T-cell (primary cell): ENCODE results near the gene ASXL1. TPM values are rescaled to one million over a fixed set of nuclear protein-coding genes. Genes with fewer than 3 reads are reported as not detected.

ENCODE experiments used
- ATAC-seq, 4 experiments: fragments of 200-7000 bp in 3 of 4; fragments of 150-1000 bp in 1 of 4; cut with Tn5 transposase; replicated peaks in 1 of 4; 1 replicate in 3 of 4; 2 replicates in 1 of 4; pipeline ENCODE4 v1.10.0; 2021; ENCODE audit warnings: moderate library complexity in 3 of 4, mild to moderate bottlenecking in 2 of 4, moderate number of reproducible peaks in 1 of 4
- CTCF ChIA-PET, 2 donors: fragments of 300-600 bp; sonication (Branson Sonifier 250); formaldehyde crosslinking; loops; one replicate each; lab custom pipeline; 2022; ENCODE audit warnings: antibody characterized with exemption in 2 of 2; lab: Charles Lee
- POLR2A ChIA-PET, 2 donors: fragments of 300-600 bp; sonication (Branson Sonifier 250); formaldehyde crosslinking; loops; one replicate each; lab custom pipeline; 2022; ENCODE audit warnings: antibody characterized with exemption in 2 of 2; lab: Charles Lee
- DNase-seq, 35 experiments: peaks; one replicate each; pipeline versions ENCODE4 v3.0.0 to v3.0.0-alpha.2; 2013 to 2023
- H3K27ac ChIP-seq: one replicate; pipeline ENCODE4 v1.5.1; 2013; ENCODE audit warnings: low read length
- H3K27me3 ChIP-seq, 2 experiments: replicated peaks in 1 of 2; 1 replicate in 1 of 2; 2 replicates in 1 of 2; pipeline versions ENCODE4 v1.6.1 to v1.7.0; 2013; ENCODE audit warnings: low read length in 1 of 2, mixed read lengths in 1 of 2; ENCODE audit not compliant: control insufficient read depth in 2 of 2, insufficient read depth in 2 of 2; ENCODE audit errors: extremely low read depth in 1 of 2
- H3K36me3 ChIP-seq, 2 donors: 1 replicate in 1 of 2; 2 replicates in 1 of 2; pipeline versions ENCODE4 v1.6.1 to v1.7.0; 2013; ENCODE audit warnings: low read length in 1 of 2; ENCODE audit not compliant: control insufficient read depth in 2 of 2, insufficient read depth in 1 of 2; ENCODE audit errors: extremely low read depth in 1 of 2
- H3K4me1 ChIP-seq, 2 experiments: 1 replicate in 1 of 2; 2 replicates in 1 of 2; pipeline versions ENCODE4 v1.6.1 to v1.7.0; 2013; ENCODE audit warnings: low read length in 2 of 2, mixed read lengths in 1 of 2; ENCODE audit not compliant: insufficient read depth in 2 of 2, control insufficient read depth in 1 of 2; ENCODE audit errors: extremely low read depth in 1 of 2
- H3K4me3 ChIP-seq, 2 donors: 1 replicate in 1 of 2; 2 replicates in 1 of 2; pipeline versions ENCODE4 v1.5.1 to v1.7.0; 2013; ENCODE audit warnings: mild to moderate bottlenecking in 2 of 2, low read length in 1 of 2, moderate library complexity in 1 of 2; ENCODE audit not compliant: control insufficient read depth in 1 of 2; ENCODE audit errors: extremely low read depth in 1 of 2
- H3K9me3 ChIP-seq: 2 replicates; pipeline ENCODE4 v1.7.0; 2013
- H3K27ac Mint-ChIP-seq, 2 donors: one replicate each; pipeline ENCODE4 v1.8.0; 2020 to 2021; ENCODE audit warnings: mild to moderate bottlenecking in 2 of 2, mixed read lengths in 2 of 2
- H3K27me3 Mint-ChIP-seq, 2 donors: one replicate each; pipeline ENCODE4 v1.8.0; 2021 to 2022; ENCODE audit warnings: mixed read lengths in 2 of 2
- H3K36me3 Mint-ChIP-seq: one replicate; pipeline ENCODE4 v1.8.0; 2021; ENCODE audit warnings: mixed read lengths
- H3K4me1 Mint-ChIP-seq, 3 donors: one replicate each; pipeline ENCODE4 v1.8.0; 2020 to 2022; ENCODE audit warnings: mixed read lengths in 3 of 3, mild to moderate bottlenecking in 1 of 3
- H3K4me3 Mint-ChIP-seq, 3 donors: one replicate each; pipeline ENCODE4 v1.8.0; 2020 to 2022; ENCODE audit warnings: mild to moderate bottlenecking in 3 of 3, mixed read lengths in 3 of 3, moderate library complexity in 3 of 3
- H3K9me3 Mint-ChIP-seq, 3 donors: one replicate each; pipeline ENCODE4 v1.8.0; 2020 to 2022; ENCODE audit warnings: mixed read lengths in 3 of 3
- WGBS: methylation state at CpG from one replicate; pipeline ENCODE4 v1.1.5; 2013; ENCODE audit warnings: missing lambda C conversion rate; ENCODE audit not compliant: insufficient coverage; 5-methylcytosine and 5-hydroxymethylcytosine counted together
- total RNA-seq, 35 experiments: library from RNA in 6 of 35; stranded (reverse) in 6 of 35; fragments of 120-200 nt in 1 of 35; gene quantifications; one replicate each; pipeline versions ENCODE4 v1.2.1 to v1.2.4 and lab custom pipeline; 2013 to 2026

ASXL1 gene
- total RNA-seq, 5 donors from 2014 or later (not counting 1 experiment from before 2014, with no cell fraction given) = 122 to 204 (median 137) TPM

DNA sequence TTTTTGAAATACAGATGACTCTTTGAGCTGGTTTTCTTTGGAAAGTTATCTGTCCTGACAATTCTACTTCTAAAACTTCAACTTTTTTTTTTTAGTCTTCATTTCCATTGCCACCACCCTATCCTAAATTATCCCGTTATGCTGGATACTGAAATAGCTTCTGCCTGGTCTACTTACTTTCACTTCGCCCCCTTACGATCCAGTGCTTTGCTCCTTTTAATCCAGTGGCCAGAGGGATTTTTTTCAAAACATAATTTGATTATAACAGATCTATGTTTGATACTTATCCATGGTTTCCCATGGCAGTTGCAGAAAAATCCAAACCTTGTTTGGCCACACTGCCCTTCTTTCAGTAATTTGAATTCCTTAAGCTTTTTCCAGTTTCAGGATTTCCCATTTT, 27.4 kb downstream of the ASXL1 start:
- ChIA-PET CTCF (interaction anchor here in 1 of 2 donors (0.5 kb wide), 1 partner anchor 149 kb away, joined by 6 read pairs; no protein-coding TSS in a partner anchor), POLR2A (interaction anchor here (0.6 to 1.0 kb wide), 7 partner anchors 21 to 41 kb away, joined by 3 to 6 read pairs (median 3); no protein-coding TSS in a partner anchor)
- H3K9me3 ChIP-seq = no peaks in the 10 kb centered on the region
- H3K27me3 ChIP-seq = no peaks in the 10 kb centered on the region
- peaks cover 3% of the 10 kb centered on the region for H3K36me3 Mint-ChIP-seq
- H3K9me3 Mint-ChIP-seq = no peaks in the 10 kb centered on the region
- peak overlapping the region; percentile 73 to 74 for H3K27ac Mint-ChIP-seq
- peaks cover 30 to 39% of the 10 kb centered on the region in 2 experiments for H3K4me1 ChIP-seq
- peaks cover 3 to 7% of the 10 kb centered on the region in 2 donors for H3K36me3 ChIP-seq
- no peak overlapping the region for H3K4me3 ChIP-seq
- DNase-seq (no peak), ATAC-seq (no peak)
- WGBS = no CpG with 5 or more reads among the region's 3 CpGs
- H3K27me3 Mint-ChIP-seq = no peaks in the 10 kb centered on the region
- no peak overlapping the region for H3K4me3 Mint-ChIP-seq
- H3K4me1 Mint-ChIP-seq = peaks cover 59 to 65% (median 63%) of the 10 kb centered on the region in 3 donors
- H3K27ac ChIP-seq = peak overlapping the region; percentile 23

DNA sequence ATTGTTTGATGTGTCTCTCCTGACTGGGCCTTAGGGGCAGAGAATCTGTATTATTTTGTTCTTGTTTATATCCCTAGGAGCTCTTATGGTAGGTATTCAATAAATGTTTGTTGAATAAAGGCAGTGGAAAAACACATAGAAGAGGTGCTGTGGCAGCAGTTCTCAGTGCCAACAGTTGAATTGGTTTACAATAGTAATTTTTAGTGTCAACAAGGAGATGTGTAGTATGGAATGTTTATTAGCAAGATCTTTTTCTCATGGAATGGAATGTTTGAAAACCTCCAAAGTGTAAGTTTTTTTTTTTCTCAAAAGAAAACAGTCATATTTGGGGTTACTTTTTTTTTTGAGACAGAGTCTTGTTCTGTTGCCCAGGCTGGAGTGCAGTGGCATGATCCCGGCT, 28.0 kb downstream of the ASXL1 start:
- Histone ChIP-seq H3K4me1 (peaks cover 30 to 44% of the 10 kb centered on the region in 2 experiments), H3K9me3 (no peaks in the 10 kb centered on the region), H3K27ac (peak overlapping the region; percentile 23), H3K27me3 (no peaks in the 10 kb centered on the region), H3K36me3 (peaks cover 0 to 6% of the 10 kb centered on the region in 2 donors), H3K4me3 (no peak overlapping the region)
- no peaks in the 10 kb centered on the region for H3K27me3 Mint-ChIP-seq
- 100% methylated on average over 1 of the region's 1 CpG for WGBS
- no peak overlapping the region for H3K4me3 Mint-ChIP-seq
- H3K36me3 Mint-ChIP-seq = peaks cover 8% of the 10 kb centered on the region
- H3K27ac Mint-ChIP-seq = peak overlapping the region; percentile 73 to 74
- no peaks in the 10 kb centered on the region for H3K9me3 Mint-ChIP-seq
- DNase-seq (no peak), ATAC-seq (no peak)
- CTCF ChIA-PET = interaction anchor here in 1 of 2 donors (0.5 kb wide), 1 partner anchor 149 kb away, joined by 6 read pairs; no protein-coding TSS in a partner anchor
- peaks cover 64 to 69% (median 66%) of the 10 kb centered on the region in 3 donors for H3K4me1 Mint-ChIP-seq
- POLR2A ChIA-PET = interaction anchor here in 1 of 2 donors (0.8 to 1.0 kb wide), 2 partner anchors 26 to 28 kb away, joined by 3 to 6 read pairs; no protein-coding TSS in a partner anchor

DNA sequence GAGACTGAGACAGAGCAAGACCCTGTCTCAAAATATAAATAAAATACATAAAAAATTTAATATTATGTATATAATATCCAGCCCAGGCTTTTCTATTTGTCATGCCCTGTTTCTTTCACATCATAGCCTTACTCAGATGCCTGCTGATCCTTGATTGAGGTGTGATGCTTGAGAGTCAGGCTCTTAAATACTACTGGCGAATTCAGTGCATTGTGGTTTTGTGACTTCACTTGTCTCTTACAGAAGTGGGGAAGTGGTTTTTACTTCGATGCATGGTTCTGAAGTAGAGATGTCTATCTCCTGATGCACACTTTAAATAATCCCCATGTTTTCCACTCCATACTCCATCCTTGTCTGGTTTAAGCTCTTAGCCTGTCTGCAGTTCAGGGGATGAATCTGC, 29.1 kb downstream of the ASXL1 start:
- Mint-ChIP-seq H3K27ac (peak overlapping the region; percentile 1 to 18), H3K36me3 (peaks cover 15% of the 10 kb centered on the region), H3K27me3 (no peaks in the 10 kb centered on the region), H3K4me1 (peaks cover 70 to 75% (median 74%) of the 10 kb centered on the region in 3 donors), H3K9me3 (no peaks in the 10 kb centered on the region), H3K4me3 (peak overlapping the region in 1 of 3 donors; percentile 52)
- peaks cover 0 to 9% of the 10 kb centered on the region in 2 donors for H3K36me3 ChIP-seq
- H3K4me3 ChIP-seq = no peak overlapping the region
- WGBS = no CpG with 5 or more reads among the region's 2 CpGs
- no peaks in the 10 kb centered on the region for H3K27me3 ChIP-seq
- no peaks in the 10 kb centered on the region for H3K9me3 ChIP-seq
- peak overlapping the region; percentile 21 for H3K27ac ChIP-seq
- H3K4me1 ChIP-seq = peaks cover 33 to 44% of the 10 kb centered on the region in 2 experiments
- ATAC-seq (peak; percentile 93 to 99 (median 98)), DNase-seq (peak in 29 of 35 experiments; percentile 5 to 79 (median 36))
- POLR2A ChIA-PET = interaction anchor here in 1 of 2 donors (0.6 kb wide), 2 partner anchors 174 to 316 kb away, joined by 4 to 5 read pairs; no protein-coding TSS in a partner anchor
- CTCF ChIA-PET = interaction anchor here in 1 of 2 donors (0.7 kb wide), 1 partner anchor 28 kb away, joined by 3 read pairs; no protein-coding TSS in a partner anchor

DNA sequence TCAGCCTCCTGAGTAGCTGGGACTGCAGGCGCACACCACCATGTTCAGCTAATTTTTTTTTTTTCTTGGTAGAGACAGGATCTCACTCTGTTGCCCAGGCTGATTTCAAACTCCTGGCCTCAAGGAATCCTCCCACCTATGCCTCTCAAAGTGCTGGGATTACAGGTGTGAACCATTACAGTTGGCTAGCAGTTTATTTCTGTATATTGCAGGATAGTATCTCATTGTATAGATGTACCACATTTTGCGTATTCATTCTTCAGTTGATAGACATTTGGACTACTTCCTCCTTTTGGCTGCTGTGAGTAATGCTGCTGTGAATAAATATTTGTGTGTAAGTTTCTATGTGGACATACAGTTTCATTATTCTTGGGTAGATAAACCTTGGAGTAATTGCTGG, 32.9 kb downstream of the ASXL1 start:
- Mint-ChIP-seq H3K4me1 (peaks cover 54 to 60% (median 57%) of the 10 kb centered on the region in 3 donors), H3K4me3 (no peak overlapping the region), H3K27me3 (no peaks in the 10 kb centered on the region), H3K9me3 (peaks cover 5 to 9% (median 9%) of the 10 kb centered on the region in 3 donors), H3K27ac (no peak overlapping the region), H3K36me3 (peaks cover 36% of the 10 kb centered on the region)
- CTCF ChIA-PET = no interaction called here
- ATAC-seq = no peak
- Histone ChIP-seq H3K36me3 (peaks cover 8 to 13% of the 10 kb centered on the region in 2 donors), H3K27me3 (no peaks in the 10 kb centered on the region), H3K4me3 (no peak overlapping the region), H3K9me3 (peaks cover 7% of the 10 kb centered on the region), H3K4me1 (peaks cover 24 to 36% of the 10 kb centered on the region in 2 experiments), H3K27ac (no peak overlapping the region)
- no peak for DNase-seq
- POLR2A ChIA-PET = no interaction called here
- no CpG with 5 or more reads among the region's 2 CpGs for WGBS

DNA sequence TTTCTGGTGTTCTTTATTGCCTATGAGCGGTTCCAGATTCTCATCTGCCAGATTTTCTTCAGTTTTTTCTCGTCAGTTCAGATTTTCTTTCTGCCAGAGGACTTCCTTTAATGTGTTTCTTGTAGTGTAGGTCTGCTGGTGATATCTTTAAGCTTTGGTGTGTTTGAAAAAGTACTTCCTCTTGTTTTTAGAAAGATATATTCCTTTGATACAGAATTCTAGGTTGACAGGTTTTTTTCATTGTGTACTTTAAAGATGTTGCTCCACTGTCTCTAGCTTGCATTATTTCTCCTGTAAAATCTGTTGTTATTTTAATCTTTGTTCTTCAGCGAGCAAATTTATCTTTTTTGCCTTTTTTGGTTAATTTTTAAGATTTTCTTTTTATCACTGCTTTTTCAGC, 36.9 kb downstream of the ASXL1 start:
- CTCF ChIA-PET = interaction anchor here in 1 of 2 donors (0.6 kb wide), 1 partner anchor 515 kb away, joined by 4 read pairs; no protein-coding TSS in a partner anchor

DNA sequence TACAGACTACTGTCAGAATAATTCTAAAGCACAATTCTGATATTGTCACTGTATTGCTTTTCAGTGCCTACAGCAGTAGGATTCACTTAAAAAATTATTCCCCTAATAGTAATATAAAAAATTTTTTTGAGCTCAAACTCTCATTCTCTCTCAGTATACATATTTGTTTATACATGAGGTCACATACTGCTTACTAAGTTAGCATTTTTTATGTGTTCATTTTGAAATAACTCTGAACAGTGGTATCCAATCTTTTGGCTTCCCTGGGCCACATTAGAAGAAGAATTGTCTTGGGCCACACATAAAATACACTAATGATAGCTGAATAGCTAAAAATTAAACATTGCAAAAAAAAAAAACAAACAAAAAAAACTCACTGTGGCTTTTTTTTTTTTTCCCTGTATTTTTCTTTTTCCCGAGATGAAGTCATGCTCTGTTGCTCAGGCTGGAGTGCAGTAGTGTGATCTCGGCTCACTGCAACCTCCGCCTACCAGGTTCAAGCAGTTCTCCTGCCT, 38.6 kb downstream of the ASXL1 start:
- POLR2A ChIA-PET = interaction anchor here (0.6 to 1.0 kb wide), 4 partner anchors 9 to 110 kb away, joined by 4 to 6 read pairs (median 5); no protein-coding TSS in a partner anchor
- DNase-seq (no peak), ATAC-seq (no peak)
- Histone ChIP-seq H3K27ac (no peak overlapping the region), H3K36me3 (peaks cover 8 to 11% of the 10 kb centered on the region in 2 donors), H3K27me3 (no peaks in the 10 kb centered on the region), H3K4me1 (no peaks in the 10 kb centered on the region), H3K9me3 (peaks cover 7% of the 10 kb centered on the region), H3K4me3 (no peak overlapping the region)
- Mint-ChIP-seq H3K9me3 (peaks cover 8 to 12% (median 9%) of the 10 kb centered on the region in 3 donors), H3K4me1 (peaks cover 46 to 48% (median 47%) of the 10 kb centered on the region in 3 donors), H3K27me3 (no peaks in the 10 kb centered on the region), H3K27ac (no peak overlapping the region), H3K36me3 (peaks cover 54% of the 10 kb centered on the region), H3K4me3 (no peak overlapping the region)
- WGBS = no CpG with 5 or more reads among the region's 3 CpGs
- CTCF ChIA-PET = interaction anchor here (0.6 kb wide), 4 partner anchors 28 to 1032 kb away, joined by 4 to 8 read pairs (median 6); no protein-coding TSS in a partner anchor

More for the DNA sequence above, 36.9 kb downstream of the ASXL1 start:
- no peak for ATAC-seq
- Histone ChIP-seq H3K4me1 (peaks cover 3 to 10% of the 10 kb centered on the region in 2 experiments), H3K36me3 (peaks cover 8 to 17% of the 10 kb centered on the region in 2 donors), H3K4me3 (no peak overlapping the region), H3K27ac (no peak overlapping the region), H3K27me3 (no peaks in the 10 kb centered on the region), H3K9me3 (peaks cover 7% of the 10 kb centered on the region)
- no peak for DNase-seq
- peaks cover 52% of the 10 kb centered on the region for H3K36me3 Mint-ChIP-seq
- no CpG with 5 or more reads among the region's 3 CpGs for WGBS
- H3K27me3 Mint-ChIP-seq = no peaks in the 10 kb centered on the region
- H3K9me3 Mint-ChIP-seq = peaks cover 8 to 12% (median 9%) of the 10 kb centered on the region in 3 donors
- H3K4me1 Mint-ChIP-seq = peaks cover 44 to 46% (median 44%) of the 10 kb centered on the region in 3 donors
- peak overlapping the region; percentile 10 to 34 for H3K27ac Mint-ChIP-seq
- POLR2A ChIA-PET = interaction anchor here in 1 of 2 donors (0.7 kb wide), 1 partner anchor 77 kb away, joined by 3 read pairs; no protein-coding TSS in a partner anchor
- H3K4me3 Mint-ChIP-seq = no peak overlapping the region
